Astrocyte of the spinal cord (primary cell): ENCODE results near the gene CPZ.
"Not testable (repeated sequence)": the region's sequence is repeated elsewhere in the genome, so short reads cannot be mapped to it uniquely, and the experiment has no call there.

ENCODE experiments used
- DNase-seq: peaks from one replicate; pipeline ENCODE4 v3.0.0; 2011; ENCODE audit warnings: low read depth, low spot score
- H3K4me3 ChIP-seq: 2 replicates; pipeline ENCODE4 v1.5.1; 2011; ENCODE audit warnings: low read depth, mild to moderate bottlenecking, low read length, moderate library complexity
- in situ Hi-C: cut with HindIII; loops from 2 replicates; pipeline ENCODE4 v1.10.0; 2017; ENCODE audit warnings: low sequenced_read_pairs
- TF ChIP-seq, protein P1 (sequence below): IDR thresholded peaks from 2 replicates; pipeline ENCODE4 v1.5.1; 2012; ENCODE audit warnings: low read depth, mild to moderate bottlenecking, low read length, inconsistent platforms

The CPZ gene

DNA sequence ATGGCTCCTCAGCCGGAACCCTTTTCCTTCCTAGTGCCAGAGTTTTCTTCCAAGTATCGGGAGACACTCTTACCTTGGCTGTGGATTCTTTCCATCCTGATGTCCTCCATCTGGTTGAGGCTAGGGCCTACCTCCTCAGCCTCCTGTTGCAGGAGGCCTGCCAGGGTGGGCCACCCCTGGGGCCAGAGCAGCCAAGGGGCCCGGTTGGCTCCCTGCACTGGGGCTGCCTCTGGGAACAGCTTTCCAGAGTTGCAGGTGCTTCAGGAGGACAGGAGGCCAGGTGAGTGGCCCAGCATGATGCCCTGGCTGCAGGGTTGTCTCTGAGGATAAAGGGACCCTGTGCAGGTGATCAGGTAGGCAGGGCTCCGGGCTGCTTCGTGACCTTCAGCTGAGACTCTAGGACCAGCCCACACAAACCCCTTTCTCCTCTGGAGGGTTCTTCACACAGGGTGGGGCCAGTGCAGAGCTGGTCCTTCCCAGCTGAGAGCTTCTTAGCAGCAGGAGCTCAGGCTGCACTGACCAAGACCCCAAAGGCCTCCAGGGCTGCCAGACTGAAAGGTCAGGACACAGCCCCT, 17.7 kb upstream of the CPZ start:
- DNase-seq = no peak
- in situ Hi-C loops = no loop called here
- TF ChIP-seq, protein P1, sequence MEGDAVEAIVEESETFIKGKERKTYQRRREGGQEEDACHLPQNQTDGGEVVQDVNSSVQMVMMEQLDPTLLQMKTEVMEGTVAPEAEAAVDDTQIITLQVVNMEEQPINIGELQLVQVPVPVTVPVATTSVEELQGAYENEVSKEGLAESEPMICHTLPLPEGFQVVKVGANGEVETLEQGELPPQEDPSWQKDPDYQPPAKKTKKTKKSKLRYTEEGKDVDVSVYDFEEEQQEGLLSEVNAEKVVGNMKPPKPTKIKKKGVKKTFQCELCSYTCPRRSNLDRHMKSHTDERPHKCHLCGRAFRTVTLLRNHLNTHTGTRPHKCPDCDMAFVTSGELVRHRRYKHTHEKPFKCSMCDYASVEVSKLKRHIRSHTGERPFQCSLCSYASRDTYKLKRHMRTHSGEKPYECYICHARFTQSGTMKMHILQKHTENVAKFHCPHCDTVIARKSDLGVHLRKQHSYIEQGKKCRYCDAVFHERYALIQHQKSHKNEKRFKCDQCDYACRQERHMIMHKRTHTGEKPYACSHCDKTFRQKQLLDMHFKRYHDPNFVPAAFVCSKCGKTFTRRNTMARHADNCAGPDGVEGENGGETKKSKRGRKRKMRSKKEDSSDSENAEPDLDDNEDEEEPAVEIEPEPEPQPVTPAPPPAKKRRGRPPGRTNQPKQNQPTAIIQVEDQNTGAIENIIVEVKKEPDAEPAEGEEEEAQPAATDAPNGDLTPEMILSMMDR = no peak

DNA sequence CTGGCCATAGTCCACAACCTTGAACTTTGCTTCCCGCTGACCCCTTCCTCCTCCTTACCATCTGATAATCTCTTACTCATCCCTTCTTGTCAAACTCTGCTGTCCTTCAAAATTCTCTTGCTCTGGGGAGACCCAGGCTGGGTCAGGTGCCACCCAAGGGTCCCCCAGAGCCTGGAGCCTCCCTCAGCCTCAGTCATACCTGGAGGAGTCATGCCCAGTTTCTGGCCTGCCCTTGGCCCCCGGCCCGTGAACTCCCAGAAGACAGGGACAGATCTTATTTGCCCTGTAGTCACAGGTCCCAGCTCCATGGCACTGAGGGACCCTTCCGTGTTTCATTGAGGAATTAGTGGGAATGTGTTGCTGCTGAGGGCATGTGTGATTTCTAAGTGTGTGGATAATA, 17.1 kb upstream of the CPZ start:
- in situ Hi-C loops = no loop called here
- TF ChIP-seq, protein P1 = no peak
- no peak for DNase-seq

More for the DNA sequence above, 17.7 kb upstream of the CPZ start:
- no peak overlapping the region for H3K4me3 ChIP-seq

DNA sequence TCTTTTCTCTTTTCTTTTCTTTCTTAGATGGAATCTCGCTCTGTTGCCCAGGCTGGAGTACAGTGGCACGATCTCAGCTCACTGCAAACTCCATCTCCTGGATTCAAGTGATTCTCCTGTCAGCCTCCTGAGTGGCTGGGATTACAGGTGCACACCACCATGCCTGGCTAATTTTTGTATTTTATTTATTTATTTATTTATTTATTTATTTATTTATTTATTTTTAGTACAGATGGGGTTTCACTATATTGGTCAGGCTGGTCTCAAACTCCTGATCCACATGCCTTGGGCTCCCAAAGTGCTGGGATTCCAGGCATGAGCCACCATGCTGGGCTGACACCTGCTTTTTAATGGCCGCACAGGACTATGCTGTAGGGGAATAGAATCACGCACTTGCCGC, 16.0 kb upstream of the CPZ start:
- H3K4me3 ChIP-seq, DNase-seq, in situ Hi-C loops: not testable (repeated sequence)

More for the DNA sequence above, 17.1 kb upstream of the CPZ start:
- no peak overlapping the region for H3K4me3 ChIP-seq

DNA sequence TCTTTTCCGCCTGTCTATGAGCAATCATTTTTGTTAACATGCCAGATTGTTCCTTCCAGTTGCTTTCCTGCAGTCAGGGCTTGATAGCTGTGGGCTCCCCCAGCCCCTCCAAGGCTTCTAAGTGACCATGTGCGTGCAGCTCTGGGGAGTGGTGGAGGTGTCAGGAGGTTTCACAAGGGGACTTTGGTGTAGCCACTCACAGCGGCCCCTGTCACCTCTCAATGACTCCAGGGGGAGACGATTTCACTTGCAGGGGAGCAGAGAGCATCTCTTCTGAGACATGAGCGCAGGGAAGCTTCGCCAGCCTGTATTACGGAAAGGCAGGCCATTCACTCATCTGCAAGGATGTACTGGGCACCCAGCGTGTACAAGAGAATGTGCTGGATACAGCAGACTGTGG, 15.5 kb upstream of the CPZ start:
- in situ Hi-C loops = no loop called here
- no peak for DNase-seq
- no peak overlapping the region for H3K4me3 ChIP-seq
- TF ChIP-seq, protein P1 = no peak

DNA sequence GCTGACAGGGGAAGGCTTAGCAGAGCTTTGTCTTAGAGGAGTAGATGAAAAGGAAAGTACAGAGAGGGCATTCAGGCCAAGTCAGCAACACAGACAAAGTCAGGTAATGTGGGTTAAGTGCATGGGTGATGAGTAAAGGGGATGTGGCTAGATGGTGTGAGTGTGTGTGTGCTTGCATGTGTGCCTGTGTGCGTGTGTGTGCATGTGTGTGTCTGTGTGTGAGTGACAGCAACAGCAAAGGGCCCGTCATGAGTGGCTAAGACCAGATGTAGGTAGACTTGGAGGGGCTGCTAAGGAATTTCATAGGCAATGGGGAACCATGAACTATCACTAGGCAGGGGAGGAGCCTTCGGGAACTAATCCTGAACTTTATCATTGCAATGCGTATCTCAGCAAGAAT, 14.6 kb upstream of the CPZ start:
- TF ChIP-seq, protein P1 = no peak
- no peak for DNase-seq
- in situ Hi-C loops = no loop called here
- no peak overlapping the region for H3K4me3 ChIP-seq

DNA sequence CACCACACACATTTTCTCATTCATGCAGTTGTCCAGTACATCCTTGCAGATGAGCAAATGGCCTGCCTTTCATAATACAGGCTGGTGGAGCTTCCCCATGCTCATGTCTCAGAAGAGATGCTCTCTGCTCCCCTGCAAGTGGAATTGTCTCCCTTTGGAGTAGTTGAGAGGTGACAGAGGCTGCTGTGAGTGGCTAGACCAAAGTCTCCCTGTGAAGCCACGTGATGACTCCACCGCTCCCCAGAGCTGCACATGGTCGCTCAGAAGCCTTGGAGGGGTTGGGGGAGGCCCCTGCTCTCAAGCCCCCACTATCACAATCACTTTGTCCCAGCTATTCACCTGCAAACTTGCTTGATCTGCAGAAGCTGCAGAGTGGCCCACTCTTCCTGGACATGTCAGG, 13.8 kb upstream of the CPZ start:
- no peak overlapping the region for H3K4me3 ChIP-seq
- TF ChIP-seq, protein P1 = no peak
- in situ Hi-C loops = no loop called here
- DNase-seq = no peak

DNA sequence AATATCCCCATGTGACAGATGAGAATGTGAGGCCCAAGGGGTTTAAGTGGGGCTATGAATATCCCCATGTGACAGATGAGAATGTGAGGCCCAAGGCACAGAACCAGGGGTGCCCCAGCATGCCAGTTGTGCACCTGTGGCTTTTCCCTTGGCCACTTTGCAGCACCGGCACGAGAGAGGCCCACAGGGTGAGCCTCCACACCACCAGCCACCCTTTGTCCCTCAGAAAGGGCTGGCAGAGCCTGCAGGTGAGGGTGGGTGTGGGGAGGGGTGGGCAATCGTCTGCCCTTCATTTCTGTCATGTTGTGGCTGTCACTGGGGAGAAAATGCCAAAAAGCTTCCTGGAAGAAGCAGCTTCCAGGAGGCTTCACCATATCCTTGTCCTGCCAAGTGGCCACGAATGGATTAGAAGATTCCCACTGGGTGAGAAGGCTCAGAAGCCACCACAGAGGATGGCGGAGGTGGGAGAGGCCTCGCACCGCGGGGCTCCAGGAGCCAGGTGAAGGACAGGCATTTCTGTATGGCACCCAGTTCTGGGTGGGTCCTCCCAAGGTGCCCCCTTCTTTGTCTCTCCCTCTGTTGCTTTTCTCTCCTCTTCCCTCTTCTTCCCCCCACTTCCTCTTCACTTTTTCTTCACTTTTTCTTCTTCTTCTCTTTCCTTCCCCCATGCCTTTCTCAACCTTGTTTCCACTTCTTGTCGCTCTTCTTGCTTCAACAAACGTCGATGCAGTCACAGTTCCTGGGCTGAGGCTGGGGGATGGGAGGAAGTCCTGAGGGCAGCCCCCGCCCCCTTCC, 12.8 kb upstream of the CPZ start:
- no peak overlapping the region for H3K4me3 ChIP-seq
- TF ChIP-seq, protein P1 = no peak
- no peak for DNase-seq
- in situ Hi-C loops = no loop called here
